ENCODE results near the gene STXBP4.

The STXBP4 gene

GRCh38 chr17:54968988-54969332 lies 395 bp downstream of the STXBP4 start:
- peak overlapping the region; percentile 42 for H2BK120ac ChIP-seq (ENCODE audit: low read depth, low read length)
- H4K8ac ChIP-seq (ENCODE audit: low read depth, low read length), result no peak overlapping the region
- no peaks in the 10 kb centered on the region for H3K27me3 ChIP-seq (ENCODE audit: control insufficient read depth in 3 of 3, insufficient read depth in 3 of 3, low read depth in 1 of 3, low read length in 3 of 3)
- H3K4ac ChIP-seq (ENCODE audit: low read length), result no peak overlapping the region
- no peak overlapping the region for H2BK12ac ChIP-seq (ENCODE audit: low read length)
- H2BK5ac ChIP-seq (ENCODE audit: low read length), result peak overlapping the region; percentile 89
- peaks cover 1 to 2% of the 10 kb centered on the region in 2 donors for H3K4me1 ChIP-seq (ENCODE audit: control insufficient read depth in 2 of 2, insufficient read depth in 1 of 2, low read depth in 1 of 2, low read length in 2 of 2)
- peak overlapping the region; percentile 71 for H3K4me2 ChIP-seq (ENCODE audit: insufficient read depth, low read length, poor library complexity, severe bottlenecking)
- peak overlapping the region; percentile 29 for H3K23ac ChIP-seq (ENCODE audit: low read depth, low read length, poor library complexity)
- peak overlapping the region; percentile 84 for H3K14ac ChIP-seq (ENCODE audit: low read length)
- H3K4me3 ChIP-seq (ENCODE audit: low read length in 2 of 2), result peak overlapping the region; percentile 86 to 88
- no peak overlapping the region for H2AK5ac ChIP-seq (ENCODE audit: low read depth, low read length)
- H3K18ac ChIP-seq (ENCODE audit: low read length), result peak overlapping the region; percentile 96
- peaks cover 2% of the 10 kb centered on the region for H3K79me1 ChIP-seq (ENCODE audit: low read depth, low read length)
- H3K9ac ChIP-seq (ENCODE audit: low read depth, low read length, poor library complexity), result peak overlapping the region; percentile 90
- H3K9me3 ChIP-seq (replicated peaks in 1 of 2; ENCODE audit: control insufficient read depth in 2 of 2, insufficient read depth in 1 of 2, low read depth in 1 of 2, low read length in 2 of 2), result no peaks in the 10 kb centered on the region
- peaks cover 1 to 27% of the 10 kb centered on the region in 2 donors for H3K36me3 ChIP-seq (replicated peaks in 1 of 2; ENCODE audit: control insufficient read depth in 2 of 2, insufficient read depth in 2 of 2, low read length in 2 of 2)
- H2BK15ac ChIP-seq (ENCODE audit: low read length), result no peak overlapping the region
- H2AFZ ChIP-seq (ENCODE audit: low read length), result peak overlapping the region; percentile 93
- no peak for DNase-seq (ENCODE audit: low spot score)
- WGBS, 2 donors (ENCODE audit: extremely low coverage in 2 of 2, insufficient read length in 2 of 2, insufficient replicate concordance in 1 of 2), result no CpG with 5 or more reads among the region's 13 CpGs
- peak overlapping the region; percentile 71 for H3K27ac ChIP-seq (replicated peaks; ENCODE audit: low read length)
- no peak overlapping the region for H4K91ac ChIP-seq (ENCODE audit: low read depth, low read length, poor library complexity)

DNA sequence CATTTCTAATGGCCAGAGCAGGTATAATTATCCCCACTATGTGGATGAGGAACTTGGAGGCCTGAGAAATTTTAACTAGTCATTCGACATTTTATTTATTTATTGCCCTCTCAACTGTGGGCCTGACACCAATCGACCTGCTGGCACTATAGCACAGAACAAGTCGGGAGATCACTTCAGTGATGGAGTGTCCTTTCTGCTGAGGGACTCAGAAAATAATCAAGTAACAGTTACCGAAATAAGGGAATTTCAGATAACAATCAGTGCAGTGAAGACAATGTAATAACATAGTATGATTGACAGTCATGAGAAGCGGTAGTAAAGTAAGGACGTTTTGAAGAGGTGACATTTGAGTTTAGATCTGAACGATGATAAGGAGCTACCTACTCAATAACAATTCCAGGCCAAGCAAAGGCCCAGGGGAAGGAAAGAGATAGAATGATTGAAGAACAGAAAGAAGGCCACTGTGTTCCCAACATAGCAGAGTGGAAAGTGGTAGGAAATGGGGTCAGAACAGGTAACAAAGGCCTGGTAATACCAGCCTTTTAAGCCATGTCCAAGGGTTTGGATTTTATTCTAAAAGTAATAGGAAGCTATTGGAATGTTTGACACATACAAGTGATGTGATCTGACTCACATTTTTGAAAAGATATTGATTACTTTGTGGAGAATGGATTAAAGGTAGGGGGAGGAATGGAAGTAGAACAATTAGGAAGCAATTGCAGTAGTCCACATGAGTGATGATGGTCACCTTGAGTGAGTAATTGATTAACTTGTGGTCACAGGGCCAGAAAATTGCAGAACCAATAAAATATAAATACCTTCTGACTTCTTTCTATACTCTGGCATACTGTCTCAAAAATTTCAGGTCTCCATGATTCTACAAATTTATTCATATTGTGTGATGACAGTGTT lies 1.4 kb downstream of the STXBP4 start:
- Histone ChIP-seq H4K8ac (ENCODE audit: low read depth, low read length) (no peak overlapping the region), H3K23ac (ENCODE audit: low read depth, low read length, poor library complexity) (no peak overlapping the region)

DNA sequence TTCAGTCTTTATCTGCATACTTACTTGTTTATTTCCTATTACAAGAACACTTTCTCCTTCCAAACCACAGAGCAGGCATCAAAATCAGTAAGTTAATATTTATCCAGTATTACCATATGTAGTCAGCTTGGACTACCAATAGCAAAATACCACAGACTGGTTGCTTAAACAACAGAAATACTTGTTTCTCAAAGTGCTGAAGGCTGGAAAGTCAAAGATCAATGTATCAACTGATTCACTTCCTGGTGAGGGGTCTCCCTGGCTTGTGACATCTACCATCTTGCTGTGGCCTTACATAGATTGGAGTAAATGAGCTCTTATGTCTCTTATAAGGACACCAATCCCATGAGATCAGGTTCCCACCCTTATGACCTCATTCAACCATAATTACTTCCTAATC lies 2.6 kb downstream of the STXBP4 start:
- no peak overlapping the region for H3K14ac ChIP-seq (ENCODE audit: low read length)
- no peak overlapping the region for H4K8ac ChIP-seq (ENCODE audit: low read depth, low read length)
- H3K4ac ChIP-seq (ENCODE audit: low read length), result no peak overlapping the region
- no peaks in the 10 kb centered on the region for H3K27me3 ChIP-seq (ENCODE audit: control insufficient read depth in 3 of 3, insufficient read depth in 3 of 3, low read depth in 1 of 3, low read length in 3 of 3)
- DNase-seq (ENCODE audit: low spot score), result no peak
- H3K27ac ChIP-seq (replicated peaks; ENCODE audit: low read length), result no peak overlapping the region
- H4K91ac ChIP-seq (ENCODE audit: low read depth, low read length, poor library complexity), result no peak overlapping the region
- H3K36me3 ChIP-seq (replicated peaks in 1 of 2; ENCODE audit: control insufficient read depth in 2 of 2, insufficient read depth in 2 of 2, low read length in 2 of 2), result peaks cover 2 to 6% of the 10 kb centered on the region in 2 donors
- H2BK120ac ChIP-seq (ENCODE audit: low read depth, low read length), result no peak overlapping the region
- no peak overlapping the region for H3K4me2 ChIP-seq (ENCODE audit: insufficient read depth, low read length, poor library complexity, severe bottlenecking)
- no peak overlapping the region for H3K23ac ChIP-seq (ENCODE audit: low read depth, low read length, poor library complexity)
- no peak overlapping the region for H2BK15ac ChIP-seq (ENCODE audit: low read length)
- H2BK12ac ChIP-seq (ENCODE audit: low read length), result no peak overlapping the region
- H3K9me3 ChIP-seq (replicated peaks in 1 of 2; ENCODE audit: control insufficient read depth in 2 of 2, insufficient read depth in 1 of 2, low read depth in 1 of 2, low read length in 2 of 2), result peaks cover 2 to 9% of the 10 kb centered on the region in 2 donors
- no peak overlapping the region for H2AK5ac ChIP-seq (ENCODE audit: low read depth, low read length)
- no peak overlapping the region for H3K9ac ChIP-seq (ENCODE audit: low read depth, low read length, poor library complexity)
- no peak overlapping the region for H3K18ac ChIP-seq (ENCODE audit: low read length)
- H3K4me3 ChIP-seq (ENCODE audit: low read length in 2 of 2), result no peak overlapping the region
- no peak overlapping the region for H2BK5ac ChIP-seq (ENCODE audit: low read length)
- peaks cover 1 to 2% of the 10 kb centered on the region in 2 donors for H3K4me1 ChIP-seq (ENCODE audit: control insufficient read depth in 2 of 2, insufficient read depth in 1 of 2, low read depth in 1 of 2, low read length in 2 of 2)
- H2AFZ ChIP-seq (ENCODE audit: low read length), result no peak overlapping the region
- peaks cover 2% of the 10 kb centered on the region for H3K79me1 ChIP-seq (ENCODE audit: low read depth, low read length)

More for the DNA sequence above, 1.4 kb downstream of the STXBP4 start:
- H3K4ac ChIP-seq (ENCODE audit: low read length), result no peak overlapping the region
- no peak overlapping the region for H3K18ac ChIP-seq (ENCODE audit: low read length)
- H3K4me3 ChIP-seq (ENCODE audit: low read length in 2 of 2), result peak overlapping the region in 1 of 2 donors; percentile 88
- no peak overlapping the region for H2BK12ac ChIP-seq (ENCODE audit: low read length)
- H4K91ac ChIP-seq (ENCODE audit: low read depth, low read length, poor library complexity), result no peak overlapping the region
- peaks cover 2 to 7% of the 10 kb centered on the region in 2 donors for H3K9me3 ChIP-seq (replicated peaks in 1 of 2; ENCODE audit: control insufficient read depth in 2 of 2, insufficient read depth in 1 of 2, low read depth in 1 of 2, low read length in 2 of 2)
- H2BK120ac ChIP-seq (ENCODE audit: low read depth, low read length), result no peak overlapping the region
- no peak overlapping the region for H3K9ac ChIP-seq (ENCODE audit: low read depth, low read length, poor library complexity)
- H2BK15ac ChIP-seq (ENCODE audit: low read length), result no peak overlapping the region
- peaks cover 2% of the 10 kb centered on the region for H3K79me1 ChIP-seq (ENCODE audit: low read depth, low read length)
- peaks cover 1 to 2% of the 10 kb centered on the region in 2 donors for H3K4me1 ChIP-seq (ENCODE audit: control insufficient read depth in 2 of 2, insufficient read depth in 1 of 2, low read depth in 1 of 2, low read length in 2 of 2)
- no peaks in the 10 kb centered on the region for H3K27me3 ChIP-seq (ENCODE audit: control insufficient read depth in 3 of 3, insufficient read depth in 3 of 3, low read depth in 1 of 3, low read length in 3 of 3)
- H3K36me3 ChIP-seq (replicated peaks in 1 of 2; ENCODE audit: control insufficient read depth in 2 of 2, insufficient read depth in 2 of 2, low read length in 2 of 2), result peaks cover 2 to 17% of the 10 kb centered on the region in 2 donors
- H2AFZ ChIP-seq (ENCODE audit: low read length), result peak overlapping the region; percentile 93
- H3K4me2 ChIP-seq (ENCODE audit: insufficient read depth, low read length, poor library complexity, severe bottlenecking), result no peak overlapping the region
- H2AK5ac ChIP-seq (ENCODE audit: low read depth, low read length), result no peak overlapping the region
- no peak overlapping the region for H3K14ac ChIP-seq (ENCODE audit: low read length)
- WGBS, 2 donors (ENCODE audit: extremely low coverage in 2 of 2, insufficient read length in 2 of 2, insufficient replicate concordance in 1 of 2), result no CpG with 5 or more reads among the region's 7 CpGs
- no peak for DNase-seq (ENCODE audit: low spot score)
- H3K27ac ChIP-seq (replicated peaks; ENCODE audit: low read length), result no peak overlapping the region
- H2BK5ac ChIP-seq (ENCODE audit: low read length), result no peak overlapping the region

DNA sequence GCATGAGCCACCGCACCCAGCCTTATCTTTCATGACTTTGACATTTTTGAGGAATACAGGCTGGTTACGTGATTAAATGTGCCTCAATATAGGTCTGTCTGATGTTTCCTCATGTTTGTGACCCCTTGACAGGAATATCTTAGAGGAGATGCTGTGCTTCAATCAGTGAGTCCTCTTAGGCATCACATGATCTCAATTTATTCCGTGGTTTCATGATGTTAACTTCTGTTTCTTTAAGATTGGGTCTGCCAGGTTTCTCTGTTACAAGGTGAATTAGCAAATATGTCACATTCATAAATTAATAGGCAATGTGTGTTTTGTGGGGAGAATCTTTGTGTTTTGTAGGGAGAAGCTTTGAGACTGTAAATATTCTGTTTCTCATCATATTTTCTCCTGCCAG lies 3.3 kb downstream of the STXBP4 start:
- H4K8ac ChIP-seq (ENCODE audit: low read depth, low read length), result no peak overlapping the region
- no peak overlapping the region for H3K14ac ChIP-seq (ENCODE audit: low read length)
- peaks cover 0 to 2% of the 10 kb centered on the region in 2 donors for H3K36me3 ChIP-seq (replicated peaks in 1 of 2; ENCODE audit: control insufficient read depth in 2 of 2, insufficient read depth in 2 of 2, low read length in 2 of 2)
- no peak overlapping the region for H3K4me3 ChIP-seq (ENCODE audit: low read length in 2 of 2)
- H3K79me1 ChIP-seq (ENCODE audit: low read depth, low read length), result peaks cover 4% of the 10 kb centered on the region
- no CpG with 5 or more reads among the region's 3 CpGs for whole genome bisulfite sequencing, 2 donors (ENCODE audit: extremely low coverage in 2 of 2, insufficient read length in 2 of 2, insufficient replicate concordance in 1 of 2)
- H2AFZ ChIP-seq (ENCODE audit: low read length), result no peak overlapping the region
- no peak overlapping the region for H3K9ac ChIP-seq (ENCODE audit: low read depth, low read length, poor library complexity)
- no peak overlapping the region for H4K91ac ChIP-seq (ENCODE audit: low read depth, low read length, poor library complexity)
- no peak overlapping the region for H3K4me2 ChIP-seq (ENCODE audit: insufficient read depth, low read length, poor library complexity, severe bottlenecking)
- H3K27me3 ChIP-seq (ENCODE audit: control insufficient read depth in 3 of 3, insufficient read depth in 3 of 3, low read depth in 1 of 3, low read length in 3 of 3), result no peaks in the 10 kb centered on the region
- H3K27ac ChIP-seq (replicated peaks; ENCODE audit: low read length), result no peak overlapping the region
- H2AK5ac ChIP-seq (ENCODE audit: low read depth, low read length), result no peak overlapping the region
- no peak overlapping the region for H2BK120ac ChIP-seq (ENCODE audit: low read depth, low read length)
- no peak overlapping the region for H2BK12ac ChIP-seq (ENCODE audit: low read length)
- H2BK5ac ChIP-seq (ENCODE audit: low read length), result no peak overlapping the region
- no peak overlapping the region for H3K18ac ChIP-seq (ENCODE audit: low read length)
- H2BK15ac ChIP-seq (ENCODE audit: low read length), result no peak overlapping the region
- no peak overlapping the region for H3K4ac ChIP-seq (ENCODE audit: low read length)
- peaks cover 1 to 2% of the 10 kb centered on the region in 2 donors for H3K4me1 ChIP-seq (ENCODE audit: control insufficient read depth in 2 of 2, insufficient read depth in 1 of 2, low read depth in 1 of 2, low read length in 2 of 2)
- H3K9me3 ChIP-seq (replicated peaks in 1 of 2; ENCODE audit: control insufficient read depth in 2 of 2, insufficient read depth in 1 of 2, low read depth in 1 of 2, low read length in 2 of 2), result peaks cover 4 to 16% of the 10 kb centered on the region in 2 donors
- H3K23ac ChIP-seq (ENCODE audit: low read depth, low read length, poor library complexity), result no peak overlapping the region
- no peak for DNase-seq (ENCODE audit: low spot score)

Measured in neuronal stem cell (in vitro differentiated cells).